Endodermal cell (in vitro differentiated cells): Measurements from ENCODE around the gene HMGB1. TPM values are rescaled to one million over a fixed set of nuclear protein-coding genes. Genes with fewer than 3 reads are reported as not detected.

Source experiments
- DNase-seq: peaks from one replicate; pipeline ENCODE4 v3.0.0-alpha.2; 2017
- H3K27ac ChIP-seq: 2 replicates; pipeline ENCODE4 v1.5.1; 2013; ENCODE audit warnings: mild to moderate bottlenecking, low read depth, low read length, moderate library complexity
- H3K27me3 ChIP-seq: 2 replicates; pipeline ENCODE4 v1.6.1; 2013; ENCODE audit warnings: mild to moderate bottlenecking, low read length, moderate library complexity; ENCODE audit not compliant: insufficient read depth, control insufficient read depth, poor library complexity, severe bottlenecking
- H3K36me3 ChIP-seq: 2 replicates; pipeline ENCODE4 v1.7.0; 2013; ENCODE audit warnings: mild to moderate bottlenecking, low read length, moderate library complexity; ENCODE audit not compliant: control insufficient read depth, insufficient read depth
- H3K4me1 ChIP-seq: one replicate; pipeline ENCODE4 v1.7.0; 2013; ENCODE audit warnings: low read length; ENCODE audit not compliant: control insufficient read depth, insufficient read depth
- H3K4me3 ChIP-seq: 2 replicates; pipeline ENCODE4 v1.5.1; 2013; ENCODE audit warnings: mild to moderate bottlenecking, low read length, moderate library complexity
- H3K9ac ChIP-seq: 2 replicates; pipeline ENCODE4 v1.6.1; 2013; ENCODE audit warnings: mild to moderate bottlenecking, low read length, moderate library complexity; ENCODE audit not compliant: poor library complexity, severe bottlenecking; ENCODE audit errors: extremely low read depth
- H3K9me3 ChIP-seq: 2 replicates; pipeline ENCODE4 v1.6.1; 2013; ENCODE audit warnings: mild to moderate bottlenecking, low read length, moderate library complexity; ENCODE audit not compliant: control insufficient read depth
- H3K27ac Mint-ChIP-seq: 2 replicates; pipeline ENCODE4 v1.8.0; 2020; ENCODE audit warnings: mixed read lengths
- H3K27me3 Mint-ChIP-seq: 2 replicates; pipeline ENCODE4 v1.8.0; 2021; ENCODE audit warnings: mild to moderate bottlenecking, mixed read lengths; ENCODE audit not compliant: insufficient read depth
- H3K36me3 Mint-ChIP-seq: 2 replicates; pipeline ENCODE4 v1.8.0; 2020; ENCODE audit warnings: low read depth, mixed read lengths
- H3K4me1 Mint-ChIP-seq: 2 replicates; pipeline ENCODE4 v1.8.0; 2020; ENCODE audit warnings: mixed read lengths
- H3K4me3 Mint-ChIP-seq: 2 replicates; pipeline ENCODE4 v1.8.0; 2020; ENCODE audit warnings: mild to moderate bottlenecking, moderate library complexity, mixed read lengths
- H3K9me3 Mint-ChIP-seq: 2 replicates; pipeline ENCODE4 v1.8.0; 2020; ENCODE audit warnings: mild to moderate bottlenecking, mixed read lengths
- WGBS, 2 experiments: methylation state at CpG; one replicate each; pipeline versions ENCODE4 v1.1.5 to v1.1.7; 2013; ENCODE audit warnings: missing lambda C conversion rate in 2 of 2, mixed read lengths in 1 of 2; ENCODE audit not compliant: insufficient coverage in 1 of 2, insufficient read length in 1 of 2; 5-methylcytosine and 5-hydroxymethylcytosine counted together
- total RNA-seq, 2 donors: library from RNA; stranded (reverse); fragmentation: NEBNext Ultra II Directional in 1 of 2; extraction: Animal tissue kit (Norgen Biotek cat#: 25700) in 1 of 2; gene quantifications; 2 replicates in 1 of 2; 3 replicates in 1 of 2; pipeline ENCODE4 v1.2.1, GENCODE V29; 2021
- TF ChIP-seq, protein P1 (sequence below): fragments of 200-600 bp; sonication (generic); conservative IDR thresholded peaks from 2 replicates; pipeline ENCODE4 v1.5.0; 2021; ENCODE audit warnings: antibody characterized with exemption, mild to moderate bottlenecking

Gene HMGB1
- total RNA-seq, 2 donors from 2014 or later = 545 to 557 TPM

DNA sequence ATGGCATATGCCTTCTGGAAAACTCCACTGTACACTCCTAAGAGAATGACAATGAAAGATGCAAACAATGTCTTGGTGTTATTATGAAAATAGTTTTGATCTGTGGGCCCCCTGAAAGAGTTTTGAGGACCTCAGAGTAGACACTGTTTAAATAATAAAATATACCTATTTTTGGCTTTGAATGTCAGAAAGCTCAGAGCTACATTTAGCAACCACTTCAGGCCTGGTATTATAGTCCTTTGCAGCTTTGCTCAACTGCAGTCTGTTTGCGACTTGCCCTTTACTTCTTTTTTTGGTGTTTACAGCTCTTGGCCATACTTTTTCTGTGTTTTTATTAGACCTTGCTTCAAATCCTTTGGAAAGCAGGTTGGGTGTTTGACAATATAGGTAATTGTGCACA is 49.3 kb downstream of the HMGB1 start:
- no peaks in the 10 kb centered on the region for H3K9me3 Mint-ChIP-seq
- no peak overlapping the region for H3K4me3 Mint-ChIP-seq
- no peak for DNase-seq
- Histone ChIP-seq H3K27ac (no peak overlapping the region), H3K27me3 (peaks cover 21% of the 10 kb centered on the region), H3K9ac (no peak overlapping the region), H3K4me1 (no peaks in the 10 kb centered on the region), H3K36me3 (no peaks in the 10 kb centered on the region), H3K9me3 (no peaks in the 10 kb centered on the region), H3K4me3 (no peak overlapping the region)
- H3K36me3 Mint-ChIP-seq = no peaks in the 10 kb centered on the region
- TF ChIP-seq, protein P1, sequence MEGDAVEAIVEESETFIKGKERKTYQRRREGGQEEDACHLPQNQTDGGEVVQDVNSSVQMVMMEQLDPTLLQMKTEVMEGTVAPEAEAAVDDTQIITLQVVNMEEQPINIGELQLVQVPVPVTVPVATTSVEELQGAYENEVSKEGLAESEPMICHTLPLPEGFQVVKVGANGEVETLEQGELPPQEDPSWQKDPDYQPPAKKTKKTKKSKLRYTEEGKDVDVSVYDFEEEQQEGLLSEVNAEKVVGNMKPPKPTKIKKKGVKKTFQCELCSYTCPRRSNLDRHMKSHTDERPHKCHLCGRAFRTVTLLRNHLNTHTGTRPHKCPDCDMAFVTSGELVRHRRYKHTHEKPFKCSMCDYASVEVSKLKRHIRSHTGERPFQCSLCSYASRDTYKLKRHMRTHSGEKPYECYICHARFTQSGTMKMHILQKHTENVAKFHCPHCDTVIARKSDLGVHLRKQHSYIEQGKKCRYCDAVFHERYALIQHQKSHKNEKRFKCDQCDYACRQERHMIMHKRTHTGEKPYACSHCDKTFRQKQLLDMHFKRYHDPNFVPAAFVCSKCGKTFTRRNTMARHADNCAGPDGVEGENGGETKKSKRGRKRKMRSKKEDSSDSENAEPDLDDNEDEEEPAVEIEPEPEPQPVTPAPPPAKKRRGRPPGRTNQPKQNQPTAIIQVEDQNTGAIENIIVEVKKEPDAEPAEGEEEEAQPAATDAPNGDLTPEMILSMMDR = no peak
- peaks cover 30% of the 10 kb centered on the region for H3K27me3 Mint-ChIP-seq
- H3K27ac Mint-ChIP-seq = no peak overlapping the region
- WGBS, 2 experiments = 87 to 100% methylated on average over 1 of the region's 1 CpG
- peaks cover 12% of the 10 kb centered on the region for H3K4me1 Mint-ChIP-seq

DNA sequence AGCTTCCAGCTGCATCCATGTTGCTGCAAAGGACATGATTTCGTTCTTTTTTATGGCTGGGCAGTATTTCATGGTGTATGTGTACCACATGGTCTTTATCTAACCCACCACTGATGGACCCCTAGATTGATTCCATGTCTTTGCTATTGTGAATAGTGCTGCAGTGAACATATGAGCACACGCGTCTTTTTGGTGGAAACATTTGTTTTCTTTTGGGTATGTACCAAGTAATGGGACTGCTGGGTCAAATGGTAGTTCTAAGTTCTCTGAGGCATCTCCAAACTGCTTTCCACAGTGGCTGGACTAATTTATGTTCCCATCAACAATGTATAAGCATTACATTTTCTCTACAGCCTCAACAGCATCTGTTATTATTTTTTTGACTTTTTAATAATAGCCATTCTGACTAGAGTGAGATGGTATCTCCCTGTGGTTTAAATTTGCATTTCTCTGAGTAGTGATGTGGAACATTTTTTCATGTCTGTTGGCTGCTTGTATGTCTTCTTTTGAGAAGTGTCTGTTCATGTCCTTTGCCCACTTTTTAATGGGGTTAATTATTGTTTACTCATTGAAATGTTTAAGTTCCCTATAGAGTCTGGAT is 50.2 kb downstream of the HMGB1 start:
- no peak for DNase-seq
- H3K27ac Mint-ChIP-seq = no peak overlapping the region
- Histone ChIP-seq H3K27me3 (peaks cover 15% of the 10 kb centered on the region), H3K36me3 (no peaks in the 10 kb centered on the region), H3K9ac (no peak overlapping the region), H3K9me3 (no peaks in the 10 kb centered on the region), H3K4me1 (no peaks in the 10 kb centered on the region), H3K4me3 (no peak overlapping the region), H3K27ac (no peak overlapping the region)
- H3K9me3 Mint-ChIP-seq = no peaks in the 10 kb centered on the region
- H3K27me3 Mint-ChIP-seq = peaks cover 31% of the 10 kb centered on the region
- H3K4me3 Mint-ChIP-seq = no peak overlapping the region
- WGBS, 2 experiments = 93 to 95% methylated on average over 3 of the region's 3 CpGs
- TF ChIP-seq, protein P1 = no peak
- H3K36me3 Mint-ChIP-seq = no peaks in the 10 kb centered on the region
- H3K4me1 Mint-ChIP-seq = peaks cover 5% of the 10 kb centered on the region

DNA sequence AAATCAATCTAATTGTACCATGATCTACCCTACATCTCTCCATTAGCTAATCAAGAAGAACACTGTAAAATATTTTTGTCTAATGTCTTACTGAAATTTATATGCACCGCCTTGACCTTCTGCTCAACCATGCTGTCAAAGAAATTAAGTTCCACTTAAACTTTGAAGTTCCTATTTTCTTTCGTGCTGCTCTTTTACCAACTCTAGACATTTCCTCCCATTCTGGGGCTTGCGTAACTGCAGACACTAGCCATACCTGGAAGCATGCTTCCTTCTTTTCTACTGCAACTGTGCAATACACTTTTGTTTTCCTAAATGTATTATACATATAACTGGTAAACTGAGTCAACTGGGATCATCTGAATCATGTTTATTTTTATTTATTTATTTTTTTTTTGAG is 51.9 kb downstream of the HMGB1 start:
- Histone ChIP-seq H3K9ac (no peak overlapping the region), H3K9me3 (no peaks in the 10 kb centered on the region), H3K36me3 (no peaks in the 10 kb centered on the region), H3K27ac (no peak overlapping the region), H3K27me3 (peaks cover 12% of the 10 kb centered on the region), H3K4me3 (no peak overlapping the region), H3K4me1 (no peaks in the 10 kb centered on the region)
- Mint-ChIP-seq H3K36me3 (no peaks in the 10 kb centered on the region), H3K27me3 (peaks cover 34% of the 10 kb centered on the region), H3K27ac (no peak overlapping the region), H3K4me1 (peaks cover 5% of the 10 kb centered on the region), H3K9me3 (no peaks in the 10 kb centered on the region), H3K4me3 (no peak overlapping the region)
- 96 to 100% methylated on average over 2 of the region's 3 CpGs for WGBS, 2 experiments
- TF ChIP-seq, protein P1 = no peak
- DNase-seq = no peak
